Measurements from ENCODE around the gene PRR29.

PRR29 gene

GRCh38 chr17:64036198-64036922 is 38.2 kb downstream of the PRR29 start:
- DNase-seq (ENCODE audit: extremely low spot score, insufficient read length, low read depth): no peak
- no peak for FAIRE-seq

GRCh38 chr17:64037180-64037579 is 39.0 kb downstream of the PRR29 start:
- no peak for DNase-seq (ENCODE audit: extremely low spot score, insufficient read length, low read depth)
- no peak for FAIRE-seq

- FAIRE-seq: no peak
- no peak for DNase-seq (ENCODE audit: extremely low spot score, insufficient read length, low read depth)
Observed at GRCh38 chr17:64037802-64038201, 39.7 kb downstream of the PRR29 start.

GRCh38 chr17:64038331-64039105 is 40.4 kb downstream of the PRR29 start:
- FAIRE-seq (no peak), DNase-seq (ENCODE audit: extremely low spot score, insufficient read length, low read depth) (no peak)

- no peak for FAIRE-seq
Observed at GRCh38 chr17:64039106-64039400, 40.9 kb downstream of the PRR29 start.

GRCh38 chr17:64040206-64040605 is 42.1 kb downstream of the PRR29 start:
- FAIRE-seq: no peak
- no peak for DNase-seq (ENCODE audit: extremely low spot score, insufficient read length, low read depth)

More at GRCh38 chr17:64039106-64039400, 40.9 kb downstream of the PRR29 start:
- no peak for DNase-seq (ENCODE audit: extremely low spot score, insufficient read length, low read depth)

GRCh38 chr17:64041912-64042311 is 43.8 kb downstream of the PRR29 start:
- no peak for FAIRE-seq
- no peak for DNase-seq (ENCODE audit: extremely low spot score, insufficient read length, low read depth)

- DNase-seq (ENCODE audit: extremely low spot score, insufficient read length, low read depth) (no peak), FAIRE-seq (no peak)
Observed at GRCh38 chr17:64042700-64043485, 44.7 kb downstream of the PRR29 start.

- no peak for FAIRE-seq
Observed at GRCh38 chr17:64045176-64045575, 47.0 kb downstream of the PRR29 start.

GRCh38 chr17:64048805-64049204 is 50.7 kb downstream of the PRR29 start:
- FAIRE-seq: no peak

More at GRCh38 chr17:64045176-64045575, 47.0 kb downstream of the PRR29 start:
- no peak for DNase-seq (ENCODE audit: extremely low spot score, insufficient read length, low read depth)

GRCh38 chr17:64051153-64051552 is 53.0 kb downstream of the PRR29 start:
- no peak for DNase-seq (ENCODE audit: extremely low spot score, insufficient read length, low read depth)
- no peak for FAIRE-seq

More at GRCh38 chr17:64048805-64049204, 50.7 kb downstream of the PRR29 start:
- DNase-seq (ENCODE audit: extremely low spot score, insufficient read length, low read depth): no peak

- FAIRE-seq (no peak), DNase-seq (ENCODE audit: extremely low spot score, insufficient read length, low read depth) (no peak)
Observed at GRCh38 chr17:64053101-64053500, 55.0 kb downstream of the PRR29 start.

Measured in GM18507 (cell line).